Stomach smooth muscle (tissue), 2 donors: Measurements from ENCODE around the gene TMEM116.

Experiments
- H3K27ac ChIP-seq: one replicate; pipeline ENCODE4 v1.7.0; 2013; ENCODE audit warnings: mild to moderate bottlenecking, low read length, inconsistent platforms
- H3K27me3 ChIP-seq, 2 donors: one replicate each; pipeline ENCODE4 v1.7.0; 2013; ENCODE audit warnings: low read length in 2 of 2; ENCODE audit not compliant: insufficient read depth in 2 of 2, control insufficient read depth in 1 of 2
- H3K36me3 ChIP-seq, 2 donors: one replicate each; pipeline ENCODE4 v1.7.0; 2013; ENCODE audit warnings: low read length in 2 of 2; ENCODE audit not compliant: control insufficient read depth in 2 of 2, insufficient read depth in 2 of 2
- H3K4me1 ChIP-seq: one replicate; pipeline ENCODE4 v1.7.0; 2013; ENCODE audit warnings: low read length; ENCODE audit not compliant: control insufficient read depth, insufficient read depth
- H3K4me3 ChIP-seq, 2 donors: one replicate each; pipeline ENCODE4 v1.7.0; 2013; ENCODE audit warnings: low read length in 2 of 2
- H3K9ac ChIP-seq, 2 donors: one replicate each; pipeline ENCODE4 v1.7.0; 2013; ENCODE audit warnings: low read length in 2 of 2, mild to moderate bottlenecking in 1 of 2
- H3K9me3 ChIP-seq, 2 donors: one replicate each; pipeline ENCODE4 v1.7.0; 2013; ENCODE audit warnings: low read length in 2 of 2; ENCODE audit not compliant: control insufficient read depth in 2 of 2
- donor health status: healthy.
- donor health status: Pancreatic carcinoma.

Gene TMEM116

DNA sequence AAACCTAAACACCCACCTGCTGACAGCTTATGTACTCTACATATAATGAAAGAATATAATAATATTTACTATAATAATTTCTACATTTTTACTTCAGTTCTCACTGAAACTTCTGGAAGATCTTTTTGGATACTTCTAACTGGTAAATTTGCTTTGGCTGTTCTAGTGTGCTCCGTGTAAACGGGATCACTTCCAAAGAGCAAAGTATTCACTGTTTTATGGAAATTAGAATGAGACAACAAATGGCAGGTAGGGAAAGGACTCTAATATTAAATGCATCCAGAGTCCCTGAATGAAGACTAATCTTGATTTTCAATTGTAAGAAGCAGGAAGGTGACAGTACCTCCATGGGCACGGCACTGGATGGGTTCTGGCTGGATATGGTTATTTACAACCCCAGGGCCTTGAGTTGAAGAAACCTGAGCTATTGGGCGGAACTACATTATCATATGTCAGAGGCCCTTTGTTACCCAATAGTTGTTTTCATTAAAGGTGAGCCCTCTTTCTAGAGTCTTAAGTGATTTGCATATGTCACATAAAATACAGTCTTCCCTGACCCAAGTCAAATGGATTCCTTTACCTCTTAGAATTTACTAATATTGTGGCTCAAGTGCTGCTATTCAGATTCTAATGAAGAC, 10.9 kb upstream of the TMEM116 start:
- Histone ChIP-seq H3K4me3 (no peak overlapping the region), H3K9me3 (no peaks in the 10 kb centered on the region), H3K4me1 (no peaks in the 10 kb centered on the region), H3K27me3 (no peaks in the 10 kb centered on the region), H3K27ac (no peak overlapping the region), H3K36me3 (peaks cover 29 to 32% of the 10 kb centered on the region in 2 donors), H3K9ac (no peak overlapping the region)

DNA sequence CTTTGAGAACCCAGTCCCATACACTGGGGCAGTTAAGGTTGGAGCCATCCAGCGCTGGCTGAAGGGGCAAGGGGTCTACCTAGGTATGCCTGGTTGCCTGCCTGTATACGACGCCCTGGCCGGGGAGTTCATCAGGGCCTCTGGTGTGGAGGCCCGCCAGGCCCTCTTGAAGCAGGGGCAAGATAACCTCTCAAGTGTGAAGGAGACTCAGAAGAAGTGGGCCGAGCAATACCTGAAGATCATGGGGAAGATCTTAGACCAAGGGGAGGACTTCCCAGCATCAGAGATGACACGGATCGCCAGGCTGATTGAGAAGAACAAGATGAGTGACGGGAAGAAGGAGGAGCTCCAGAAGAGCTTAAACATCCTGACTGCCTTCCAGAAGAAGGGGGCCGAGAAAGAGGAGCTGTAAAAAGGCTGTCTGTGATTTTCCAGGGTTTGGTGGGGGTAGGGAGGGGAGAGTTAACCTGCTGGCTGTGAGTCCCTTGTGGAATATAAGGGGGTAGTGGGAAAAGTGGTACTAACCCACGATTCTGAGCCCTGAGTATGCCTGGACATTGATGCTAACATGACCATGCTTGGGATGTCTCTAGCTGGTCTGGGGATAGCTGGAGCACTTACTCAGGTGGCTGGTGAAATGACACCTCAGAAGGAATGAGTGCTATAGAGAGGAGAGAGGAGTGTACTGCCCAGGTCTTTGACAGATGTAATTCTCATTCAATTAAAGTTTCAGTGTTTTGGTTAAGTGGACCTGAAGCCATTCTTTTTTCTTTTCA, 9.5 kb upstream of the TMEM116 start:
- peaks cover 27 to 34% of the 10 kb centered on the region in 2 donors for H3K36me3 ChIP-seq
- no peak overlapping the region for H3K4me3 ChIP-seq
- no peaks in the 10 kb centered on the region for H3K4me1 ChIP-seq
- no peak overlapping the region for H3K27ac ChIP-seq
- no peaks in the 10 kb centered on the region for H3K9me3 ChIP-seq
- H3K27me3 ChIP-seq, result no peaks in the 10 kb centered on the region
- H3K9ac ChIP-seq, result no peak overlapping the region

DNA sequence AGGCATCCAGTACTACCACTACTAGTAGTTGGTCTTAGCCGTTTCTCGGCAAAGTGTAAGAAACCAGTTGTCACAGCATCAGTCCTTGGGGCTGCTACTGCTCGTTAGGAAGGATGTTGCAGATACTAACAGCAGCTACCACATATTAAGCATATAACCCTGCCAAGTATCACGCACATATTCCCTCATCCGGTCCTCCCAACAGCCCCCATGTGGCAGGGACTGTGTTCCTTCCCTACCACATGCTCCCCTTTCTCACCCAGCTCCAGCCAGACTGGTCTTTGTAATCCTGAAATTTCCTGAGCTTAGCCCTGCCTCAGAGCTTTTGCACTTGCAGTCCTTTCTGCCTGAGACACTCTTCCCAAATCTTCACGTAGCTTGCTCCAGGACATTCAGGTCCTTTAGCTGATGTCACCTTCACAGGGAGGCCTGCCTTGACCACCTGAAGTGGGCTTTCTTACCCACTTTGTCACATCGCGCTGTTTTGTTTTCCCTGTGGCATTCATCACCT, 8.0 kb upstream of the TMEM116 start:
- Histone ChIP-seq H3K36me3 (peaks cover 27 to 34% of the 10 kb centered on the region in 2 donors), H3K9ac (no peak overlapping the region)

DNA sequence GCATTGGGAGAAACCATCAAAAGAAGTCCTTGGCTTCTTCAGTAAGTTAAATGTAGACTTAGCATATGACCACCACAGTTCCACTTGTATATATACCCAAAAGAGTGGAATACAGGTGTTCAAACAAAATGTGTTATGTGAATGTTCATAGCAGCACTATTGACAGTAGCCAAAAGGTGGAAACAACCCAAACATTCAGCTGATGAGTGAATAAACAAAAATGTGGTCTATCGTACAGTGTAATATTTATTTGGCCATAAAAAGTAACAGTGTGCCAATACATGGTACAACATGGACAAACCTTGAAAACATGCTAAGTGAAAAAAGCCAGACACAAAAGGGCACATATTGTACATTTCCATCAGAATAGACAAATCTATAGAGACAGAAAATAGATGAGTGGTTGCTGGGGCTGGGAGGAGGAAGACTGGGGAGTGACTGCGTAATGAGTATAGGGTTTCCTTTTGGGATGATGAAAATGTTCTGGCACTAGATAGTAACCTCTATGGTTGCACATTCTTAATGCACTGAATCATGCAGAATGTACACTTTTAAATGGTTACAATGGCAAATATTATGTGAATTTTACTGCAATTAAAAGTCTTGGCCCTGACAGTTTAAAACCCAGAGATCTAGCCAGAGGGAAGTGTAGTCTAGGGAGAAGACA, 5.7 kb upstream of the TMEM116 start:
- no peaks in the 10 kb centered on the region for H3K27me3 ChIP-seq
- no peak overlapping the region for H3K4me3 ChIP-seq
- peaks cover 10% of the 10 kb centered on the region for H3K4me1 ChIP-seq
- no peak overlapping the region for H3K27ac ChIP-seq
- peaks cover 18 to 31% of the 10 kb centered on the region in 2 donors for H3K36me3 ChIP-seq
- H3K9ac ChIP-seq, result no peak overlapping the region
- no peaks in the 10 kb centered on the region for H3K9me3 ChIP-seq

More for the DNA sequence above, 8.0 kb upstream of the TMEM116 start:
- no peaks in the 10 kb centered on the region for H3K4me1 ChIP-seq
- H3K9me3 ChIP-seq, result no peaks in the 10 kb centered on the region
- no peak overlapping the region for H3K4me3 ChIP-seq
- no peak overlapping the region for H3K27ac ChIP-seq
- H3K27me3 ChIP-seq, result no peaks in the 10 kb centered on the region

DNA sequence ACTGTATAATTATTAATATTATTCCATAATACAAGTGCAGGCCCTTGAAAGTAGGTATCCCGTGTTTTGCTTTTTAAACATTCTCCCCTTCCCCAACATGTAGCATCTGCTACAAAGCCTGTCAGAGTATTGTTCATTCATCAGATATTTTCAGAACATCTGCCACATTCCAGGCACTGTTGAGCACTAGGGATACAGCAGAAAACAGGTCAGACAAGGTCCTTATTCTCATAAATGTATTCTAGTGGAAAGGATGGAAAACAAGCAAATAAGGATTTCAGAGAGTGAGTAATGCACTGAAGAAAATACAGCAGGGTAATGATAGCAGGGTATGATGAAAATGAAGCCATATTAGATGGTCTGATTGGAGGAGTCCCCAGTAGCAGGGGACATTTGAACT, 4.1 kb upstream of the TMEM116 start:
- H3K4me1 ChIP-seq, result peaks cover 13% of the 10 kb centered on the region
- H3K9ac ChIP-seq, result no peak overlapping the region
- H3K27ac ChIP-seq, result no peak overlapping the region
- H3K27me3 ChIP-seq, result no peaks in the 10 kb centered on the region
- H3K36me3 ChIP-seq, result peaks cover 8 to 20% of the 10 kb centered on the region in 2 donors
- no peak overlapping the region for H3K4me3 ChIP-seq
- H3K9me3 ChIP-seq, result no peaks in the 10 kb centered on the region

DNA sequence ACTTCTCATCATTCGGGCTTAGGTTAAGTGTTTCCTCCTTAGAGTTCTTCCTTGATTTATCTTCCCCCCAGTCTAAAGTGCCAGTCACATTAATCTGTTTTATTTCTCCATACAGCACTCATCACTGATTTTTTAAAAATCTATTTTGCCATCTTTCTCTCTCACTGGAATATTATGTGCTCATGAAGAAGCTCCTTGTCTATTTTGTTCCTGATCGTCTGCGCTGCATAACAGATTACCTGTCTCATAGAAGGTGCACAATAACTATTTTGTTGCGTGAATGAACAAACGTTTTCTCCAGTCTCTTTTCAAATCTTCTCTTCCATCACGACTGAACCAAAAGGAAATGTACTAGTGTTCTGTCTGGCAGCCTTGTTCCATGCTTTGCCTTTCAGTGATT, 3.0 kb upstream of the TMEM116 start:
- Histone ChIP-seq H3K27ac (no peak overlapping the region), H3K4me1 (peaks cover 18% of the 10 kb centered on the region), H3K9ac (no peak overlapping the region), H3K36me3 (peaks cover 5 to 14% of the 10 kb centered on the region in 2 donors), H3K9me3 (no peaks in the 10 kb centered on the region), H3K4me3 (no peak overlapping the region), H3K27me3 (no peaks in the 10 kb centered on the region)

DNA sequence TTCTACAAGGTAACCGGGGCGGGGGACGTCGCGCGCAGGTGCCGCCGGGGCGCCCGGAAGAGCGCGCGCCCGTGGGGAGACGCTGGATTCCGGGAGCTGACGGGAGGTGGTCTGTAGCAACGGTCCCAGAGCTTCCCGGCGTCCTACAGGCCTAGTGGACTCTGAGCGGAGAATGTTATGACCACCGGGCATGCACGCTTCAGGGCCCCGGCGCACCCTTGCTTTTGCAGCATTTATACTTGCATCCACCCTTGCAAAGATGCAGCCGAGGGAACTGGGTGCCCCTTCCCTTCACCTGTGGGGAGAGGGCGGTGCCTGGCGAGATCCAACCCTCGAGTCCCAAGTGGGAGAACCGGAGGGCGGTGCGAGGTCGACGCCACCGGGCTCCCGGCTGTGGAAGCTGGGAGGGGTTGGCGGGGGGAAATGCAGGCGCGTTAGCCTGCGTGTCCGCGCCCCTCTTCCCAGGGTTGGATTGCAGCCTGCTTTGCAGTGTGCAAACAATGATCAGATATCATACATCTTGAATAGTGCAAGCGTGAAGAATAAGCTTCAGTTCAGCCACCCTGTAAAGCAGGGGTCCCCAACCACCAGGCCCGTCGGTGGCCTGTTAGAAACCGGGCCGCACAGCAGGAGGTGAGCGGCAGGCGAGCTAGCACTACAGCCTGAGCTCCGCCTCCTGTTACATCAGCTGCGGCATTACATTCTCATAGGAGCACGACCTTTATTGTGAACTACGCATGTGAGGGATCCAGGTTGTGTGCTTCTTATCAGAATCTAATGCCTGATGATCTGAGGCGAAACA, 837 bp upstream of the TMEM116 start:
- no peaks in the 10 kb centered on the region for H3K27me3 ChIP-seq
- H3K9ac ChIP-seq, result peak overlapping the region; percentile 80 to 84
- peaks cover 18% of the 10 kb centered on the region for H3K4me1 ChIP-seq
- peak overlapping the region; percentile 99 for H3K27ac ChIP-seq
- peaks cover 4 to 5% of the 10 kb centered on the region in 2 donors for H3K36me3 ChIP-seq
- H3K4me3 ChIP-seq, result peak overlapping the region; percentile 88 to 97
- H3K9me3 ChIP-seq, result no peaks in the 10 kb centered on the region

DNA sequence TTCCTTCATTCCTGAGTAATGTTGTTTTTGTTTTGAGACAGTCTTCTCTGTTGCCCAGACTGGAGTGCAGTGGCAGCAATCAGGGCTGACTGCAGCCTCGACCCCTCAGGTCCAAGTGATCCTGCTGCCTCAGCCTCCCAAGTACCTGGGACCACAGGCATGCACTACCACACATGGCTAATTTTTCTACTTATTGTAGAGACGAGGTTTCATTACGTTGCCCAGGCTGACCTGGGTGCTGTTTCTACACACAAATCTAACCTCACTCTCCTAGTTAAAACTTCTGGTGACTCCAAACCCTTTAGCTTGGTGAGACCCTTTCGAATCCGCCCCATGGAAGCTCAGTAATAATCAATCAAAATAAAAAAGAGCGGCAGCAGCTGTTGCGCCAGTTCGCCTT, 1.3 kb downstream of the TMEM116 start:
- no peak overlapping the region for H3K27ac ChIP-seq

DNA sequence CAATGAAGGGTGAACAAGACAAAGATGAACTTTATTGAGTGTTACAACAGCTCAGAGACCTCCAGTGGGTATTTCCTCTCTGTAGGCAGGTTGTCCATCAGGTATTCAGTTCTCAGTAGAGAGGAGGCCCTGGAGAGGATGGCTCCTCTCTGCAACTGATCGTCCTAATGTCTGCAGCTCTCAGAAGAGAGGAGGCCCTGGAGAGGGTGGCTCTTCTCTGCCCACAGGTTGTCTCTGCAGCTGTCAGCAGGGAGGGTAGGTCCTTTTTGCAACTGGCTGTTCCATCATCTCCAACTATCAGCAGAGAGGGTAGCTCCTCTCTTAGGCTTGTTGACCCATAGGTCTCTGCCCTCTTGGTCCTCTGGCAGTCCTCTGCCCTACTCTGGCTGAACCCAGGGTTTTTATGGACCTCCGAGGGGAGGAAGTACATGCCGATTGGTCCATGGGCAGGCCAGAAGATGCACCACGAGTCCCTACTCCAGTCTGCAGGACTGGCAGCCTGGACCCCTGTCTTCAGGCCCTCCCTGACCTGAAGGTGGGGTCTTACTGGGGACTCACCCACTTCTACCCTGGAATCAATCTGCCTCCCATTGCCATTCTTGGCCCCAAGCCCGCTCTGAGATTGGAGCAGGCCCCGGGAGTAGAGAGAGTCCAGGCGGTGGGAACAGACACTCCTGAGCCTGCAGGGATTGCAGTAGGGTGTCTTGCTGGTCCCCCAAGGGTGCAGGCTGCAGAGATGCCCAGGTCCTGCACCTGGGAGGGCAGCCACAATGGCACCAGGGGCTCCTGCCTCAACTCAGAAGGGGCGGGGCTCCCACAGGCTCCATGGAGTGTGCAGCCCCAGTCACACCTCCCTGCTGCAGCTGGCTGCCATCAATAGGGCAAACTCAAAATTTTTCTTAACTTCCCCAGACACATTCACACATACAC, 2.3 kb downstream of the TMEM116 start:
- Histone ChIP-seq H3K4me3 (no peak overlapping the region), H3K27me3 (no peaks in the 10 kb centered on the region), H3K9me3 (no peaks in the 10 kb centered on the region), H3K4me1 (peaks cover 18% of the 10 kb centered on the region), H3K9ac (no peak overlapping the region), H3K27ac (no peak overlapping the region), H3K36me3 (peaks cover 0 to 2% of the 10 kb centered on the region in 2 donors)

More for the DNA sequence above, 1.3 kb downstream of the TMEM116 start:
- no peaks in the 10 kb centered on the region for H3K27me3 ChIP-seq
- H3K36me3 ChIP-seq, result peaks cover 0 to 2% of the 10 kb centered on the region in 2 donors
- H3K9ac ChIP-seq, result peak overlapping the region in 1 of 2 donors; percentile 98
- H3K4me1 ChIP-seq, result peaks cover 18% of the 10 kb centered on the region
- peak overlapping the region; percentile 17 to 97 for H3K4me3 ChIP-seq
- no peaks in the 10 kb centered on the region for H3K9me3 ChIP-seq
